AG04449 (cell line): ENCODE results near the gene MGMT.

Experiments used
- CTCF ChIA-PET: fragments of 350-600 bp; formaldehyde crosslinking; extraction: SDS; loops from one replicate; lab custom pipeline; 2021; ENCODE audit warnings: antibody characterized with exemption; lab: Yijun Ruan, JAX
- POLR2A ChIA-PET: fragments of 400-600, 350-600 bp; formaldehyde crosslinking; extraction: SDS; loops from one replicate; lab custom pipeline; 2020; ENCODE audit warnings: antibody characterized with exemption, inconsistent platforms; lab: Yijun Ruan, JAX
- DNase-seq: peaks from one replicate; pipeline ENCODE4 v3.0.0-alpha.2; 2010; ENCODE audit warnings: low read depth, low spot score
- H3K4me3 ChIP-seq: 2 replicates; pipeline ENCODE4 v1.5.1; 2011; ENCODE audit warnings: low read depth, mild to moderate bottlenecking, control low read depth, low read length
- TF ChIP-seq, protein P1 (sequence below): IDR thresholded peaks from one replicate; pipeline ENCODE4 v1.5.1; 2011; ENCODE audit warnings: mild to moderate bottlenecking, moderate library complexity, low read length, control low read depth, inconsistent platforms; ENCODE audit not compliant: insufficient read depth; ENCODE audit errors: missing control alignments

MGMT gene

DNA sequence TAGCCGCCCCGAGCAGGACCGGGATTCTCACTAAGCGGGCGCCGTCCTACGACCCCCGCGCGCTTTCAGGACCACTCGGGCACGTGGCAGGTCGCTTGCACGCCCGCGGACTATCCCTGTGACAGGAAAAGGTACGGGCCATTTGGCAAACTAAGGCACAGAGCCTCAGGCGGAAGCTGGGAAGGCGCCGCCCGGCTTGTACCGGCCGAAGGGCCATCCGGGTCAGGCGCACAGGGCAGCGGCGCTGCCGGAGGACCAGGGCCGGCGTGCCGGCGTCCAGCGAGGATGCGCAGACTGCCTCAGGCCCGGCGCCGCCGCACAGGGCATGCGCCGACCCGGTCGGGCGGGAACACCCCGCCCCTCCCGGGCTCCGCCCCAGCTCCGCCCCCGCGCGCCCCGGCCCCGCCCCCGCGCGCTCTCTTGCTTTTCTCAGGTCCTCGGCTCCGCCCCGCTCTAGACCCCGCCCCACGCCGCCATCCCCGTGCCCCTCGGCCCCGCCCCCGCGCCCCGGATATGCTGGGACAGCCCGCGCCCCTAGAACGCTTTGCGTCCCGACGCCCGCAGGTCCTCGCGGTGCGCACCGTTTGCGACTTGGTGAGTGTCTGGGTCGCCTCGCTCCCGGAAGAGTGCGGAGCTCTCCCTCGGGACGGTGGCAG lies at the start of gene MGMT:
TSS of gene MGMT (plus strand) at position 539 of the 656 bp plus-strand sequence.
- ChIA-PET CTCF (no interaction called here), POLR2A (interaction anchor here (0.6 kb wide), 1 partner anchor 643 kb away, joined by 3 read pairs; no protein-coding TSS in a partner anchor)
- TF ChIP-seq, protein P1, sequence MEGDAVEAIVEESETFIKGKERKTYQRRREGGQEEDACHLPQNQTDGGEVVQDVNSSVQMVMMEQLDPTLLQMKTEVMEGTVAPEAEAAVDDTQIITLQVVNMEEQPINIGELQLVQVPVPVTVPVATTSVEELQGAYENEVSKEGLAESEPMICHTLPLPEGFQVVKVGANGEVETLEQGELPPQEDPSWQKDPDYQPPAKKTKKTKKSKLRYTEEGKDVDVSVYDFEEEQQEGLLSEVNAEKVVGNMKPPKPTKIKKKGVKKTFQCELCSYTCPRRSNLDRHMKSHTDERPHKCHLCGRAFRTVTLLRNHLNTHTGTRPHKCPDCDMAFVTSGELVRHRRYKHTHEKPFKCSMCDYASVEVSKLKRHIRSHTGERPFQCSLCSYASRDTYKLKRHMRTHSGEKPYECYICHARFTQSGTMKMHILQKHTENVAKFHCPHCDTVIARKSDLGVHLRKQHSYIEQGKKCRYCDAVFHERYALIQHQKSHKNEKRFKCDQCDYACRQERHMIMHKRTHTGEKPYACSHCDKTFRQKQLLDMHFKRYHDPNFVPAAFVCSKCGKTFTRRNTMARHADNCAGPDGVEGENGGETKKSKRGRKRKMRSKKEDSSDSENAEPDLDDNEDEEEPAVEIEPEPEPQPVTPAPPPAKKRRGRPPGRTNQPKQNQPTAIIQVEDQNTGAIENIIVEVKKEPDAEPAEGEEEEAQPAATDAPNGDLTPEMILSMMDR: no peak
- DNase-seq: no peak
- peak within 1 kb of the TSS; percentile 86 for H3K4me3 ChIP-seq

DNA sequence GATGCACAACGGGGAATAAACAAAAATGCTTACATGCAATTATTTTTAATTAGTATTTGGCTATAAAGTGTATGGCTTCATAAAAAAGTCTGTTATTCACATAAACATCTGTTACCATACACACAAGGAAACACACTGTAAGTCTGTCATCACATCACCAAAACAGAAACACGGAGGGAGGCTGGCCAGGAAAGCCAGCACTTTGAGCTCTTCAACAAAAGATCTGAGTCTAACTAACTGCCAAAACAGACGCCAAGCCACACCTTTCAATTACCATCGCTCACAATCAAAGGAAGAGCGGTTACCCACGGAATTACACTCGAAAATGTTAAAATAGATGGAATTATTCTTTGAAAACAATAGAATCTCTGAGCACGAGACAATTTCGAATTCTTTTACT lies 49.2 kb upstream of the MGMT start:
- CTCF ChIA-PET: no interaction called here
- DNase-seq: no peak
- TF ChIP-seq, protein P1: no peak
- no peak overlapping the region for H3K4me3 ChIP-seq
- POLR2A ChIA-PET: no interaction called here

DNA sequence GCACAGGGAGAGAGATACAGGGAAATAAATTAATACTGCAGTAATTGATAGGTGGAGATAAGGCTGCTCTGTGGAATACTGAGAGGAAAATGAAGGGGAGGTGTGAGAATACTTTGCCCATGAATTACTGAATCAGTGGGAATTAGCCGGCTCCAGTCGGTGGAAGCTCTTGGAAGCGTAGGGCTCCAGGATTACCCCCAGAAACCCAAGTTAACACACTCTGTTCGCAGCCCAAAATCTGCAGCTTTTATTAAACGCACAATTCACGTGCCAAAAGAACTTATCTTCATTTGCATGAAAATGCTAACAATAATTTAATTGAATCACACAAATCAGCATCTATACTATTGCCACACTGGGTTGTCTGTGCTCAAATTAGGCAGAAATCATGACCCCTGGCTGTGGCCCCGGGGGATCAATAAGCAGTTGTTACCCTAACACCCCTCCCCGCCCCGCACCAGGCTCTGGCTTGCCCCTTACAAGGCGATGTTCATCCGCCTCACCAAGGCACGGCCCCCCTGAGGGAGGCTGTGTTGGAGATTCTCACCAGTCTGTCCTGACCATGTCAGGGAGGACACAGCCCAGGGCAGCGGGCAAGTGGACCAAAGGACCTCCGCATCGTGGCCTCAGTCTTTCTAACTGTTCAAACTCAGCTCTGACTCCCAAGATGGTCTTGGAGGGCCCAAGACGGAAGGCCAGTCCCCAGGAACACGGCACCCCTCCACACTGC lies 48.4 kb upstream of the MGMT start:
- ChIA-PET POLR2A (no interaction called here), CTCF (no interaction called here)
- H3K4me3 ChIP-seq: no peak overlapping the region
- no peak for DNase-seq
- TF ChIP-seq, protein P1: no peak

DNA sequence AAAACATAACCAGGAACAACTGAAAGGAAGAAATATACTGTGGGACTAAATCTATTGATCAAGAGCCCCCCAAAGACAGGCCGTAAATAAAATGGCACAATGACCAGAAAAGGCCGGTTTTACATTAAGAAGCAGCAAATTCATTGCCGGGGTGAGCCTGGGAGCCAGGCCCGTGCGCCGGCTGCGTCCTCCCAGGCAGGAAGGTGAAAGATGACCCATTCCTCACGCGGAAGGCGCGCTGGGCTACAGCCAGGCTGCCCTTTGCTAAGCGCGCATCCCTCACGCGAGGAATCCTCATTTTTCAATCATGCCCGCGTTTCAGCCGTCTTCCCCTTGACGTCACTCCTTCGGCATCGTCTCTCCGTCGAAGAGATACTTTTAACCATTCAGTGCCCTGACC lies 47.6 kb upstream of the MGMT start:
- DNase-seq: no peak
- ChIA-PET POLR2A (no interaction called here), CTCF (no interaction called here)
- H3K4me3 ChIP-seq: no peak overlapping the region
- TF ChIP-seq, protein P1: no peak

GRCh38 chr10:129421399-129422010 lies 45.5 kb upstream of the MGMT start:
- TF ChIP-seq, protein P1: no peak
- H3K4me3 ChIP-seq: no peak overlapping the region
- CTCF ChIA-PET: no interaction called here
- POLR2A ChIA-PET: no interaction called here
- no peak for DNase-seq

GRCh38 chr10:129424978-129425377 lies 42.1 kb upstream of the MGMT start:
- TF ChIP-seq, protein P1: no peak
- POLR2A ChIA-PET: no interaction called here
- no peak for DNase-seq
- CTCF ChIA-PET: no interaction called here
- H3K4me3 ChIP-seq: no peak overlapping the region
